HCT116 (cell line): ENCODE data around the gene PPP1R12B. TPM values are rescaled to one million over a fixed set of nuclear protein-coding genes. Genes with fewer than 3 reads are reported as not detected.
"Not testable (repeated sequence)": the region's sequence is repeated elsewhere in the genome, so short reads cannot be mapped to it uniquely, and the experiment has no call there.

Experiments
- ATAC-seq: fragments of 200-7000 bp; cut with Tn5 transposase; 2 replicates; pipeline ENCODE4 v1.9.1; 2020; ENCODE audit warnings: mild to moderate bottlenecking, moderate library complexity
- BruUV-seq: library from RNA; stranded (reverse); fragments of 400-500 nt; replicated peaks from 2 replicates; lab custom pipeline; 2021; lab: Mats Ljungman, UMichigan
- CTCF ChIA-PET: fragments of 300-600 bp; sonication (Branson Sonifier 250); formaldehyde crosslinking; loops from one replicate; lab custom pipeline; 2021; ENCODE audit warnings: antibody characterized with exemption; lab: Charles Lee
- POLR2A ChIA-PET: fragments of 300-600, 350-600 bp; sonication (Branson Sonifier 250); formaldehyde crosslinking; loops from one replicate; lab custom pipeline; 2021; ENCODE audit warnings: antibody characterized with exemption; lab: Charles Lee
- RAD21 ChIA-PET, 2 experiments: fragments of 300-600 bp; sonication (Branson Sonifier 250); formaldehyde crosslinking; loops; one replicate each; lab custom pipeline; 2023; ENCODE audit warnings: low total read pairs in 2 of 2; ENCODE audit not compliant: uncharacterized antibody in 2 of 2, unreplicated experiment in 2 of 2, low non-redundant PET in 1 of 2; lab: Charles Lee
- DNase-seq: peaks from one replicate; pipeline ENCODE4 v3.0.0-alpha.2; 2010; ENCODE audit warnings: low read depth, low spot score
- H2AFZ ChIP-seq: fragments of 200-600 bp; shearing (Covaris generic), sonication (generic); 2 replicates; pipeline ENCODE4 v1.6.1; 2017; ENCODE audit warnings: low read depth, mixed run types, mixed read lengths, antibody characterized with exemption, low read length; ENCODE audit not compliant: poor library complexity, severe bottlenecking
- H3K27ac ChIP-seq: 2 replicates; pipeline ENCODE4 v1.5.1; 2012; ENCODE audit warnings: low read depth, low read length
- H3K27me3 ChIP-seq: fragments of 200-600 bp; sonication (generic); 2 replicates; pipeline ENCODE4 v1.6.1; 2016; ENCODE audit warnings: mixed run types, low read length, mixed read lengths; ENCODE audit not compliant: insufficient read depth
- H3K36me3 ChIP-seq, 2 experiments: fragments of 200-500 bp in 1 of 2; fragments of 200-600 bp in 1 of 2; sonication (Bioruptor generic) in 1 of 2; sonication (generic) in 1 of 2; 2 replicates each; pipeline versions ENCODE4 v1.5.1 to v1.6.1; 2014 to 2016; ENCODE audit warnings: low read length in 2 of 2, inconsistent platforms in 1 of 2, mixed read lengths in 1 of 2, mixed run types in 1 of 2; ENCODE audit not compliant: insufficient read depth in 2 of 2, control insufficient read depth in 1 of 2
- H3K4me1 ChIP-seq, 2 experiments: fragments of 200-600 bp in 1 of 2; sonication (generic) in 1 of 2; 2 replicates each; pipeline versions ENCODE4 v1.5.1 to v1.6.1; 2012 to 2017; ENCODE audit warnings: low read length in 2 of 2, inconsistent platforms in 1 of 2, mild to moderate bottlenecking in 1 of 2, mixed read lengths in 1 of 2, mixed run types in 1 of 2, moderate library complexity in 1 of 2; ENCODE audit not compliant: insufficient read depth in 2 of 2, control insufficient read depth in 1 of 2
- H3K4me2 ChIP-seq: fragments of 200-600 bp; sonication (generic); 2 replicates; pipeline ENCODE4 v1.6.1; 2017; ENCODE audit warnings: mixed run types, low read length, mixed read lengths
- H3K4me3 ChIP-seq, 2 experiments: fragments of 200-600 bp in 1 of 2; sonication (generic) in 1 of 2; replicated peaks in 1 of 2; 2 replicates each; pipeline ENCODE4 v1.5.1; 2011 to 2016; ENCODE audit warnings: low read length in 2 of 2, control low read depth in 1 of 2, low read depth in 1 of 2, mild to moderate bottlenecking in 1 of 2, mixed read lengths in 1 of 2, mixed run types in 1 of 2
- H3K79me2 ChIP-seq: fragments of 200-600 bp; sonication (generic); 2 replicates; pipeline ENCODE4 v1.6.1; 2017; ENCODE audit warnings: mild to moderate bottlenecking, mixed run types, low read length, moderate library complexity, mixed read lengths; ENCODE audit not compliant: insufficient read depth
- H3K9ac ChIP-seq: fragments of 200-600 bp; sonication (generic); 2 replicates; pipeline ENCODE4 v1.6.1; 2016; ENCODE audit warnings: low read length, mixed read lengths
- H3K9me2 ChIP-seq: fragments of 200-600 bp; sonication (generic), shearing (Covaris generic); 2 replicates; pipeline ENCODE4 v1.6.1; 2017; ENCODE audit warnings: mixed run types, mild to moderate bottlenecking, moderate library complexity; ENCODE audit not compliant: insufficient read depth
- H3K9me3 ChIP-seq, 2 experiments: fragments of 200-500 bp in 1 of 2; fragments of 200-600 bp in 1 of 2; sonication (Bioruptor generic) in 1 of 2; sonication (generic) in 1 of 2; 2 replicates each; pipeline ENCODE4 v1.6.1; 2014 to 2017; ENCODE audit warnings: low read length in 2 of 2, mixed read lengths in 2 of 2, inconsistent platforms in 1 of 2, low read depth in 1 of 2, mild to moderate bottlenecking in 1 of 2, mixed run types in 1 of 2, moderate library complexity in 1 of 2; ENCODE audit not compliant: control insufficient read depth in 1 of 2, insufficient read depth in 1 of 2
- H4K20me1 ChIP-seq: fragments of 200-600 bp; sonication (generic), shearing (Covaris generic); 2 replicates; pipeline ENCODE4 v1.6.1; 2017; ENCODE audit warnings: mixed run types, mild to moderate bottlenecking, moderate library complexity; ENCODE audit not compliant: insufficient read depth
- CBX3 ChIP-seq: IDR thresholded peaks from 2 replicates; pipeline ENCODE4 v1.6.1; 2012; ENCODE audit warnings: low read depth
- CEBPB ChIP-seq: IDR thresholded peaks from 2 replicates; pipeline ENCODE4 v1.6.1; 2012; ENCODE audit warnings: low read depth
- CTCF ChIP-seq, 3 experiments: fragments of 200-600 bp in 1 of 3; sonication (generic) in 1 of 3; IDR thresholded peaks in 2 of 3; conservative IDR thresholded peaks in 1 of 3; 2 replicates each; pipeline ENCODE4 v1.5.1; 2012 to 2017; ENCODE audit warnings: low read depth in 2 of 3, low read length in 2 of 3, antibody characterized with exemption in 1 of 3, borderline replicate concordance in 1 of 3, control low read depth in 1 of 3, mild to moderate bottlenecking in 1 of 3, mixed read lengths in 1 of 3, mixed run types in 1 of 3, moderate library complexity in 1 of 3; ENCODE audit not compliant: insufficient read depth in 1 of 3
- ZFX ChIP-seq: fragments of 450-650 bp; IDR thresholded peaks from 2 replicates; pipeline ENCODE4 v1.6.1; 2017
- intact Hi-C: fragments of 100-400 bp; cut with micrococcal nuclease; formaldehyde crosslinking; loops from 2 replicates; pipeline ENCODE4 v1.10.0; 2022
- total RNA-seq: library from RNA; stranded (reverse); gene quantifications from one replicate; pipeline ENCODE4 v1.2.1, GENCODE V29; 2021; ENCODE audit not compliant: unreplicated experiment

Gene PPP1R12B
- total RNA-seq, 1 experiment from 2014 or later = 14.3 TPM

DNA sequence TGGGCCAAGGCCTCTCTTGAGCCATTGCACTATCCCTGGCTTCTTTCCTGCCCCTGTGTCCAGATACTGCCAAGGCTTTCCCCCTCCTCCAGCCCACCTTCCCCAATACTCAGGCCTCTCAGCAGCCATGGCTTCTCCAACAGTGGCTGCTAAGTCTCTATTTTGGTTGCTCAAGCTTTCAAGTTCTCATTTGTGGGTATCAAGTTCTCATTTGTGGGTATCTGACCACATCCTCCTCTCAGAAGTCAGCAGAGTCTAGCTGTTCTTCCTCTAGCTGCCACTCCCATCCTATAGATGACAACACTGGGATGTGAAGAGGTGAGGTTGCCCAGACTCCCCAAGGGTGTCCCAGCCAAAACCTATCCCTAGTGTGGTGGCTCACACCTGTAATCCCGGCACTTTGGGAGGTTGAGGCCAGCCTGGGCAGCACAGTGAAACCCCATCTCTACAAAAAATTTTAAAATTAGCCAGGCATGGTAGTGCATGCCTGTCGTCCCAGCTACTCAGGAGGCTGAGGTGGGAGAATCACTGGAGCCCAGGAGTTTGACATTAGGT, 280.8 kb downstream of the PPP1R12B start:
- CTCF ChIA-PET = not testable (repeated sequence)

GRCh38 chr1:202630096-202630495, 281.6 kb downstream of the PPP1R12B start:
- RAD21 ChIA-PET, H3K4me1 ChIP-seq: not testable (repeated sequence)

More for the DNA sequence above, 280.8 kb downstream of the PPP1R12B start:
- H3K4me2 ChIP-seq, RAD21 ChIA-PET, H3K27ac ChIP-seq, H2AFZ ChIP-seq, H4K20me1 ChIP-seq, H3K79me2 ChIP-seq, H3K27me3 ChIP-seq, H3K4me1 ChIP-seq, ATAC-seq, H3K36me3 ChIP-seq, DNase-seq, H3K9me3 ChIP-seq, H3K9me2 ChIP-seq, H3K9ac ChIP-seq, BruUV-seq, H3K4me3 ChIP-seq, POLR2A ChIA-PET: not testable (repeated sequence)
- intact Hi-C loops = loop anchor here (10.0 kb wide), 1 partner anchor 445 kb away; no protein-coding TSS in a partner anchor

DNA sequence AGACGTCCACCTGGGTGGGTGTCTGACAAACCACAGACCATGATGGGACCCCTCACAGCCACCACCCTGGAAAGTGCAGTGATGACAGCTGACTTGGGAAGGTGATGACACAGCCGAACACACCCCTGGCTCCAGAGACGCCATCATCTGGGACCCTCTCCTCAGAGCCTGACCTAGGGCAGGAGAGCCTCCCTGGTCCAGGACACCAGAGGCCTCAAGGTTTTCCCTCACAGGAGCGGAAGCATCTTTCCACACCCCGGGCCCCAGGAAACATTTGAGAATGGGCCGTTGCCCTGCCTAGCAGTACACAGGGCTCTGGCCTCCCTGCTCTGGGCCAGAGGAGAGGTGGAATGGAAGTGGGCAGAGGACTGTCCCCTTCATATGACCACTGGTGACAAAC, 282.0 kb downstream of the PPP1R12B start:
- intact Hi-C loops = no loop called here
- BruUV-seq = no TSS peak
- Histone ChIP-seq H3K36me3 (no peaks in the 10 kb centered on the region), H4K20me1 (no peaks in the 10 kb centered on the region), H3K9me3 (no peaks in the 10 kb centered on the region), H3K4me3 (no peak overlapping the region), H3K4me2 (no peak overlapping the region), H3K27me3 (no peaks in the 10 kb centered on the region), H3K9me2 (no peaks in the 10 kb centered on the region), H3K79me2 (no peaks in the 10 kb centered on the region), H3K9ac (no peak overlapping the region), H3K4me1 (no peaks in the 10 kb centered on the region; a peak in 1 of 4 replicates), H2AFZ (no peak overlapping the region), H3K27ac (no peak overlapping the region)
- RAD21 ChIA-PET = no interaction called here
- CTCF ChIA-PET = no interaction called here
- POLR2A ChIA-PET = no interaction called here
- no peak for TF ChIP-seq CBX3
- TF ChIP-seq CEBPB = no peak
- TF ChIP-seq ZFX = no peak
- TF ChIP-seq CTCF (IDR thresholded peaks at IDR 0.05 in 2 of 3, conservative IDR thresholded peaks at IDR 0.05 in 1 of 3; ENCODE audit: borderline replicate concordance in 1 of 3, insufficient read depth in 1 of 3, low read depth in 2 of 3, low read length in 2 of 3) = no peak
- ATAC-seq = no peak
- no peak for DNase-seq

More at GRCh38 chr1:202630096-202630495, 281.6 kb downstream of the PPP1R12B start:
- H3K9me2 ChIP-seq, H3K4me3 ChIP-seq, H3K27ac ChIP-seq, H3K79me2 ChIP-seq, intact Hi-C loops, H3K9ac ChIP-seq, H4K20me1 ChIP-seq, CTCF ChIA-PET, H3K9me3 ChIP-seq, H3K27me3 ChIP-seq, H2AFZ ChIP-seq, BruUV-seq, ATAC-seq, H3K36me3 ChIP-seq, DNase-seq, POLR2A ChIA-PET, H3K4me2 ChIP-seq: not testable (repeated sequence)
